Lower leg skin (tissue), 3 donors: ENCODE data around the gene CLDN19.

ENCODE experiments used
- POLR2A ChIP-seq, 2 donors: fragments of 450-650 bp; IDR thresholded peaks; one replicate each; pipeline ENCODE4 v1.6.1; 2016 to 2017; ENCODE audit warnings: antibody characterized with exemption in 2 of 2, mild to moderate bottlenecking in 1 of 2, moderate library complexity in 1 of 2
- TF ChIP-seq, protein P1 (sequence below), 3 donors: fragments of 450-650 bp; IDR thresholded peaks; one replicate each; pipeline ENCODE4 v1.5.1; 2016; ENCODE audit warnings: antibody characterized with exemption in 3 of 3, mild to moderate bottlenecking in 3 of 3, moderate library complexity in 2 of 3

DNA sequence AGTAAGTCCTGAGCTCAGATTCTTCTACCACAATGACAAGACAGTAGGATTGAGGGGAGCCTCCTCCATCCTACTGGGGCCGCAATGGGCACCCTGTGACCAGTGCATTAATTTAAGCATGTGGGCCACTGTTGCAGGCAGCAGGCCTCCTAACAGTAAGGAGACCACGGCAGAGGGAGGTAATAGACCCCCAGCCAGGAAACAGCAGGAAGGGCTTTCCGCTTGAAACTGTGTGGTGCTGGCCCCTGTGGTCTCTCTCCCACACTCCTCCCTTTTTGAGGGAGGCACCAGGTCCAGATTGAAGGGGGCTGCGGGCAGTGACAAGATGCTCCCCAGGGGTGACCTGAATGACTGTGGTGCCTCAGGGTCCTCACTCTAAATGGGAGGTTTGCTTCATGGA is 1.7 kb upstream of the CLDN19 start:
- TF ChIP-seq, protein P1, sequence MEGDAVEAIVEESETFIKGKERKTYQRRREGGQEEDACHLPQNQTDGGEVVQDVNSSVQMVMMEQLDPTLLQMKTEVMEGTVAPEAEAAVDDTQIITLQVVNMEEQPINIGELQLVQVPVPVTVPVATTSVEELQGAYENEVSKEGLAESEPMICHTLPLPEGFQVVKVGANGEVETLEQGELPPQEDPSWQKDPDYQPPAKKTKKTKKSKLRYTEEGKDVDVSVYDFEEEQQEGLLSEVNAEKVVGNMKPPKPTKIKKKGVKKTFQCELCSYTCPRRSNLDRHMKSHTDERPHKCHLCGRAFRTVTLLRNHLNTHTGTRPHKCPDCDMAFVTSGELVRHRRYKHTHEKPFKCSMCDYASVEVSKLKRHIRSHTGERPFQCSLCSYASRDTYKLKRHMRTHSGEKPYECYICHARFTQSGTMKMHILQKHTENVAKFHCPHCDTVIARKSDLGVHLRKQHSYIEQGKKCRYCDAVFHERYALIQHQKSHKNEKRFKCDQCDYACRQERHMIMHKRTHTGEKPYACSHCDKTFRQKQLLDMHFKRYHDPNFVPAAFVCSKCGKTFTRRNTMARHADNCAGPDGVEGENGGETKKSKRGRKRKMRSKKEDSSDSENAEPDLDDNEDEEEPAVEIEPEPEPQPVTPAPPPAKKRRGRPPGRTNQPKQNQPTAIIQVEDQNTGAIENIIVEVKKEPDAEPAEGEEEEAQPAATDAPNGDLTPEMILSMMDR (IDR thresholded peaks at IDR 0.05): no peak
- TF ChIP-seq POLR2A (IDR thresholded peaks at IDR 0.05): no peak
